ENCODE results near the gene RTN4R. TPM values are rescaled to one million over a fixed set of nuclear protein-coding genes. Genes with fewer than 3 reads are reported as not detected.

The RTN4R gene
- total RNA-seq, 1 experiment from 2014 or later = 16.3 TPM

GRCh38 chr22:20226760-20227350, 41.3 kb downstream of the RTN4R start:
- H3K27me3 ChIP-seq (ENCODE audit: control insufficient read depth, insufficient read depth, low read length) = no peaks in the 10 kb centered on the region
- POLR2A ChIA-PET = no interaction called here

GRCh38 chr22:20226077-20226716, 41.9 kb downstream of the RTN4R start:
- ATAC-seq (no peak), DNase-seq (ENCODE audit: low read depth, low spot score) (no peak)
- H3K36me3 ChIP-seq (ENCODE audit: control insufficient read depth, insufficient read depth, low read length) = no peaks in the 10 kb centered on the region
- no peaks in the 10 kb centered on the region for H3K27me3 ChIP-seq (ENCODE audit: control insufficient read depth, insufficient read depth, low read length)
- ChIA-PET POLR2A (no interaction called here), CTCF (no interaction called here)
- no peaks in the 10 kb centered on the region for H3K9me3 ChIP-seq (ENCODE audit: control insufficient read depth, insufficient read depth, low read depth, low read length)
- in situ Hi-C loops (cut with HindIII; ENCODE audit: low pct_unique_long_range_greater_than_20kb, low sequenced_read_pairs) (no loop called here), intact Hi-C loops (cut with micrococcal nuclease; ENCODE audit: unreplicated experiment) (no loop called here)
- H3K4me3 ChIP-seq (ENCODE audit: low read depth in 2 of 2, low read length in 2 of 2) = no peak overlapping the region
- no TSS peak for BruUV-seq (replicated peaks)
- no peak overlapping the region for H3K27ac ChIP-seq (ENCODE audit: low read length)
- TF ChIP-seq SIN3A (IDR thresholded peaks at IDR 0.05; ENCODE audit: borderline replicate concordance, insufficient read depth, low read depth, low read length) = no peak
- no peak for TF ChIP-seq CTCF (IDR thresholded peaks at IDR 0.05)
- no peak for TF ChIP-seq TCF7L2 (IDR thresholded peaks at IDR 0.05; ENCODE audit: low read depth, low read length)
- no peak for TF ChIP-seq POLR2AphosphoS5 (IDR thresholded peaks at IDR 0.05; ENCODE audit: low read depth, low read length)
- no peak for TF ChIP-seq REST (IDR thresholded peaks at IDR 0.05; ENCODE audit: insufficient read depth in 1 of 2, low read depth in 2 of 2, low read length in 1 of 2)
- H3K4me1 ChIP-seq (ENCODE audit: control insufficient read depth, insufficient read depth, low read length) = no peaks in the 10 kb centered on the region

More at GRCh38 chr22:20226760-20227350, 41.3 kb downstream of the RTN4R start:
- intact Hi-C loops (cut with micrococcal nuclease; ENCODE audit: unreplicated experiment) = no loop called here
- DNase-seq (ENCODE audit: low read depth, low spot score) = no peak
- in situ Hi-C loops (cut with HindIII; ENCODE audit: low pct_unique_long_range_greater_than_20kb, low sequenced_read_pairs) = no loop called here
- no peak for ATAC-seq
- CTCF ChIA-PET = no interaction called here
- no peak for TF ChIP-seq POLR2AphosphoS5 (IDR thresholded peaks at IDR 0.05; ENCODE audit: low read depth, low read length)
- TF ChIP-seq CTCF (IDR thresholded peaks at IDR 0.05) = no peak
- TF ChIP-seq TCF7L2 (IDR thresholded peaks at IDR 0.05; ENCODE audit: low read depth, low read length) = no peak
- TF ChIP-seq SIN3A (IDR thresholded peaks at IDR 0.05; ENCODE audit: borderline replicate concordance, insufficient read depth, low read depth, low read length) = no peak
- no peak for TF ChIP-seq REST (IDR thresholded peaks at IDR 0.05; ENCODE audit: insufficient read depth in 1 of 2, low read depth in 2 of 2, low read length in 1 of 2)
- no peak overlapping the region for H3K27ac ChIP-seq (ENCODE audit: low read length)
- H3K36me3 ChIP-seq (ENCODE audit: control insufficient read depth, insufficient read depth, low read length) = no peaks in the 10 kb centered on the region
- H3K9me3 ChIP-seq (ENCODE audit: control insufficient read depth, insufficient read depth, low read depth, low read length) = no peaks in the 10 kb centered on the region
- no peak overlapping the region for H3K4me3 ChIP-seq (ENCODE audit: low read depth in 2 of 2, low read length in 2 of 2)
- no TSS peak for BruUV-seq (replicated peaks)
- H3K4me1 ChIP-seq (ENCODE audit: control insufficient read depth, insufficient read depth, low read length) = no peaks in the 10 kb centered on the region

All from Panc1 (cell line).